HAP-1 (cell line): Measurements from ENCODE around the gene FAM131C.
A peak's percentile ranks its signal among the peaks of the same experiment; 100 is the strongest.
"Not testable (repeated sequence)": the region's sequence is repeated elsewhere in the genome, so short reads cannot be mapped to it uniquely, and the experiment has no call there.

Source experiments
- DNase-seq, 2 experiments: peaks; one replicate each; pipeline ENCODE4 v3.0.0-alpha.2; 2016 to 2020; ENCODE audit warnings: low spot score in 2 of 2
- H3K27me3 ChIP-seq: fragments of 250-450 bp; sonication (Bioruptor Pico); 2 replicates; pipeline ENCODE4 v1.5.1; 2020; ENCODE audit warnings: low read depth, mild to moderate bottlenecking, moderate library complexity
- H3K36me3 ChIP-seq: fragments of 250-450 bp; sonication (Bioruptor Pico); replicated peaks from 2 replicates; pipeline ENCODE4 v1.5.1; 2020; ENCODE audit warnings: mild to moderate bottlenecking
- H3K4me1 ChIP-seq: fragments of 250-450 bp; sonication (Bioruptor Pico); 2 replicates; pipeline ENCODE4 v1.5.1; 2020; ENCODE audit warnings: mild to moderate bottlenecking
- H3K4me3 ChIP-seq: fragments of 250-450 bp; sonication (Bioruptor Pico); 2 replicates; pipeline ENCODE4 v1.5.1; 2020; ENCODE audit warnings: mild to moderate bottlenecking, moderate library complexity
- H3K9me3 ChIP-seq: fragments of 250-450 bp; sonication (Bioruptor Pico); 2 replicates; pipeline ENCODE4 v1.5.1; 2020; ENCODE audit warnings: mild to moderate bottlenecking, moderate library complexity
- in situ Hi-C: fragments of 300-500 bp; cut with MboI; formaldehyde crosslinking; loops from 3 replicates; pipeline ENCODE4 v1.14.3; 2020; ENCODE audit warnings: low sequenced_read_pairs, inconsistent platforms, mixed read lengths

FAM131C gene

GRCh38 chr1:16042096-16042495 is 31.4 kb downstream of the FAM131C start:
- peak in 1 of 2 experiments; percentile 44 for DNase-seq
- in situ Hi-C loops = no loop called here
- H3K9me3 ChIP-seq = no peaks in the 10 kb centered on the region
- no peaks in the 10 kb centered on the region for H3K4me1 ChIP-seq
- H3K4me3 ChIP-seq = no peak overlapping the region
- H3K27me3 ChIP-seq = no peaks in the 10 kb centered on the region
- H3K36me3 ChIP-seq = no peaks in the 10 kb centered on the region

GRCh38 chr1:16041200-16041599 is 32.3 kb downstream of the FAM131C start:
- Histone ChIP-seq H3K27me3 (no peaks in the 10 kb centered on the region), H3K36me3 (no peaks in the 10 kb centered on the region), H3K4me1 (no peaks in the 10 kb centered on the region), H3K9me3 (no peaks in the 10 kb centered on the region), H3K4me3 (no peak overlapping the region)
- no peak for DNase-seq
- in situ Hi-C loops = no loop called here

DNA sequence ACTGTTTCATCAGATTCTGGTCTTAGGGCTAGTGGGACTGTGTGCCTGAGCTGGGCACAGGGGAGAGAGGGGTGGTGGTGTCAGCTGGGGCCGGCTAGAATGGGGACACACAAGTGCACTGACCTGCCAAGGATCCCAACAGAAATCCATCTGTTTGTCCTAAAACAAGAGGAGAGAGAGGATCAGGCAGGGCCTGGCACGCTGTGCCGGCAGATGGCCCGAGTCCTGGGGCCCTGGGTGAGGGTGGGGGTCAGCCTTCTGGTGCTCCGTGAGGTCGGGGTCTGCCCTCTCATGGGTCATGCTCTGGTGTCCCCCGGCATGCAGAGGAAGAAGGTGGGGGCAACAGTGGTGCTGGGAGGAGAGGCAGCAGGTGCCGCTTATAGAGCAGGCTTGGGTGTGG is 33.6 kb downstream of the FAM131C start:
- H3K9me3 ChIP-seq, H3K36me3 ChIP-seq, H3K27me3 ChIP-seq, H3K4me3 ChIP-seq, in situ Hi-C loops, H3K4me1 ChIP-seq, DNase-seq: not testable (repeated sequence)

- Histone ChIP-seq H3K4me1 (no peaks in the 10 kb centered on the region), H3K36me3 (no peaks in the 10 kb centered on the region), H3K4me3 (no peak overlapping the region), H3K27me3 (no peaks in the 10 kb centered on the region), H3K9me3 (no peaks in the 10 kb centered on the region)
- in situ Hi-C loops = no loop called here
- DNase-seq = no peak
Observed at GRCh38 chr1:16038620-16038912, 34.9 kb downstream of the FAM131C start.

GRCh38 chr1:16036461-16036860 is 37.0 kb downstream of the FAM131C start:
- H3K9me3 ChIP-seq, H3K27me3 ChIP-seq, DNase-seq, H3K4me3 ChIP-seq, H3K4me1 ChIP-seq, H3K36me3 ChIP-seq, in situ Hi-C loops: not testable (repeated sequence)

DNA sequence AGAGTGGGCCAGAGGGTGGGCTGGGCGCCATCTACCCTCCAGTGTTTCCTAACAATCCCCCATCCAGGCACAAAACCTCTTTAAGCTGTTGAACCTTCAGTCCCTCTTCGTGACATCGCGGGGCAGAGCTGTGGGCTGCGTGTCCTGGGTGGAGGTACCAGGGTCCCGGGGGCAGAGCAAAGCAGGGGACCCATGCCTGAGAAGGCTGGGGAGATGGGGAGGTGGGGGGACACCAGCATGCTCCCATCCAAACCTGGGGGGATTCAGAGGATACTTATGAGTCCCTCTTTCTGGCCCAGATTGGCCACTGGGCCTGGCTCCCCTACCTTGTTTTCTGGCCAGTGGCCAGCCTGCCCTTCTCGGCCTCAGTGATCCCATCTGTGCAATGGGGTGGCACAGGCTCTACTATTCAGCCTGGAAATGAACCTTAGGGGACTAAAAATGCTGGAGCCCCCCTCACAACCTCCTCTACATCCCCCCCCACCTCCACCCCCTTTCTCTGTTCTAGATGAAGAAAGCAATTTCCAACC is 40.3 kb downstream of the FAM131C start:
- H3K36me3 ChIP-seq, H3K27me3 ChIP-seq, DNase-seq, H3K4me1 ChIP-seq, H3K4me3 ChIP-seq, H3K9me3 ChIP-seq, in situ Hi-C loops: not testable (repeated sequence)

DNA sequence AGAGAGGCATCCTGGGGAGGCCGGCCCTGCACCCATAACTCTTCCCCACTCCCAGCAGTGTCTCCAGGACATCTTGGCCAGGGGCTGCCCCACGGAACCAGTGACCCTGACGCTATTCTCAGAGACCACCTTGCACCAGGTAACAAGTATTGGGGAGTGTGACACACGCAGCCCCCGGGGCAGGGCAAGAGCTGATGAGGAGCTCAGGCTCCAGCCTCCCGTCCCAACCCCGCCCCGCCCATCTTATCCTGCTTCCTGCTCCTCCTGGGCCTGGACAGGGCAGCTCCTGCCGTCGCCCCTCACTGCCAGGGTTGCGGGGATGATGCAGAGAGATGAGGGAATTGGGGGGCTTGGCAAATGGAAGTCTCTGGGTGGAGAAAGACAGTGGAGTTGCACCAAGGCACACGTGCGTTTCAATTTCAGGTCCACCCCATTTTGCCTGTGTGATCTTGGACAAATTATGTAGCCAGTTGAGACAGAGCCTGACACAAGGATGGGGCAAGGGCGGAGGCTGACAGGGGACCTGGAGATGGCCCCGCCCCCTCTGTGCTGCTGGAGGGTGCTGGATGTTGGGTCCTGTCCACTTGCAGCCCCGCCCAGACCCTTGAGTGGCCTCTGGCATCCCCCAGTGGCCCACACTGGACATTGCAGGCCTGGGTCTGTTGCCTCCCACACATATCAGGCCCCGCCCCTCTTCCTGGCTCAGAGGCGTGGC is 40.9 kb downstream of the FAM131C start:
- peak; percentile 87 to 96 for DNase-seq
- Histone ChIP-seq H3K4me1 (no peaks in the 10 kb centered on the region), H3K4me3 (no peak overlapping the region), H3K36me3 (no peaks in the 10 kb centered on the region), H3K27me3 (no peaks in the 10 kb centered on the region), H3K9me3 (no peaks in the 10 kb centered on the region)
- in situ Hi-C loops = no loop called here

DNA sequence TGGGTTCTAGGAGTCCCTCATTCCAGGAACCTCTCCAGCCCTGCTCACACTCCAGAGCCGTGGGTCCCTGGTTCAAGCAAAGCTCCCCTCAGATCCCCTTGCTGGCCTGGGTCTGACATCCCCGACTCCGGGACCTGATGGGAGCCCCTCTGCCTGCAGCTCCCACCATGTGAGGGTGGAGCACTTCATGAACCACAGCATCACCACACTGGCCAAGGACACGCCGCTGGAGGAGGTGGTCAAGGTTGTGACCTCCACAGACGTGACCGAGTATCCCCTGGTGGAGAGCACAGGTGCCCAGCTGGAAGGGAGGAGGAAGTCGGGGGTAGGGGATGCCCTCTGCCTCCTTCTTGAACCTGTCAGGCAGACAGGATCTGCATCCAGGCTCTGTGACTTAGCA is 41.9 kb downstream of the FAM131C start:
- no peak for DNase-seq
- no peaks in the 10 kb centered on the region for H3K9me3 ChIP-seq
- peaks cover 2% of the 10 kb centered on the region; the same call in 1 of the 2 replicates for H3K4me1 ChIP-seq
- no peaks in the 10 kb centered on the region for H3K27me3 ChIP-seq
- H3K4me3 ChIP-seq = no peak overlapping the region
- no peaks in the 10 kb centered on the region for H3K36me3 ChIP-seq
- in situ Hi-C loops = no loop called here

DNA sequence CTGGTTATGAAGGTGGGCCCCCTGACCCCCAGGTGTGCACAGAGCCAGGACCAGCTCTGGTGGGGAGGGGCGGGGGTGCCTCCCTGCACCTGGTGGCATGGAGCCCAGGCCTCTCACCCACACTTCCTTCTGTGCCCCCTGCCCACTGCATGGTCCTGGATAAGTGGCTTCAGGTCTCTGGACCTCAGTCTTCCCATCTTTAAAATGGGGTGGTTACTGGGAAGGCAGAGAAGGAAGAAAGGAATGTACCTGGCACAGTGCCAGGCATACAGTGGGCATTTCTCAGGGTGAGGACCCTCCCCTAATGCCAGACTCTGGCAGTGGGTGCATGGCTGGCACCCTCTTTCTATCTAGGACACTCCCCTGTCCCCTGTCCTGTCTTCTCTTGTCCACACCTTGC is 44.2 kb downstream of the FAM131C start:
- in situ Hi-C loops = no loop called here
- no peak overlapping the region for H3K4me3 ChIP-seq
- H3K27me3 ChIP-seq = no peaks in the 10 kb centered on the region
- no peak for DNase-seq
- no peaks in the 10 kb centered on the region for H3K36me3 ChIP-seq
- peaks cover 2% of the 10 kb centered on the region; the same call in 1 of the 2 replicates for H3K4me1 ChIP-seq
- no peaks in the 10 kb centered on the region for H3K9me3 ChIP-seq

DNA sequence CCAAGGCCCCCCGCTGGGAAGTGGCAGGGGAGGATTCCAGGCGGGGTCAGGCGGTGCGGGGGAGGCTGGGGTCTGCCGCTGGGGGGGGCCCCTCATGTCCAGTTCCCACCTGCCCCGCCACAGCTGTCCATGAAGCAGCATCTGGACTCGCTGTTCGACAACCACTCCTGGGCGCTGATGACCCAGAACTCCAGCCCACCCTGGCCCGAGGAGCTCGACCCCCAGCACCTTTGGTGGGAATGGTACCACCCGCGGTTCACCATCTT is 44.5 kb downstream of the FAM131C start:
- H3K27me3 ChIP-seq, in situ Hi-C loops, H3K4me3 ChIP-seq, H3K4me1 ChIP-seq, H3K36me3 ChIP-seq, H3K9me3 ChIP-seq, DNase-seq: not testable (repeated sequence)

DNA sequence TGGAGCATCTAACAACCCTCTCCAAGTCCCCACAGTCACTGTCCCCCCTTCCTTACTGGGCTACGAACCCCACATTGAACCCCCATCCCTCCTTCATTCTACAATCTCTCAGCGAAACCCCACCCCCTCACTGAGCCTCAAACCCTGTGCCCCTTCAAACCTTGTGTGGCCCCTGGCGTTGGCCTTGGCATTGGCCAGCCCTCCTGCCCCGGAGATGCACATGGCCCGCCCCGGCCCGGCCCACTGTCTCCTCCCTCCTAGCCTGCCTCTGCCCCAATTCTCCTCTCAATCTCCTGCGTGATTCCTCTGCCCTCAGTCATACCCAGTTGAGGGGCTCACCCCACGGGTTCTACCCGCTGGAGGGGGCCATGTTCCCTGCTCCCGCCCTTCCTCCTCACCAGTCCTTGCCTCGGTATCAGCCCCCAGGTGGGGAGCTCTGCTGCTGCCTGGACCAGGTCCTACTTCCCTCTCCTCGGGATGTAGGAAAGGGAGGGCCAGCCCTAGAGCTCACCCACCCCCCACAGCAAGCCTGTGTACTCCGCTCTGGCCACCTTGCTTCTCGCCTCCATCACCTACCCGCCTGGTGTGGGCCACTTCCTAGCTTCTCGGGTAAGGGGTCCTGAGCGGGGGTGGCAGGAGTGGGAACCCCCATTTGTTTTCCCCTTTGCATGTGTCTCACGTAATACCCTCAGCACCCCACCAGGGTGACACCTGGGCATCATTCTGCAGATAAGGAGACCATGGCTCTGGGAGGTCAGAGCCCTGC is 45.0 kb downstream of the FAM131C start:
- in situ Hi-C loops = no loop called here
- no peak for DNase-seq
- peaks cover 2% of the 10 kb centered on the region; the same call in 1 of the 2 replicates for H3K4me1 ChIP-seq
- H3K4me3 ChIP-seq = no peak overlapping the region
- no peaks in the 10 kb centered on the region for H3K36me3 ChIP-seq
- no peaks in the 10 kb centered on the region for H3K9me3 ChIP-seq
- H3K27me3 ChIP-seq = peaks cover 4% of the 10 kb centered on the region; the same call in 1 of the 2 replicates

DNA sequence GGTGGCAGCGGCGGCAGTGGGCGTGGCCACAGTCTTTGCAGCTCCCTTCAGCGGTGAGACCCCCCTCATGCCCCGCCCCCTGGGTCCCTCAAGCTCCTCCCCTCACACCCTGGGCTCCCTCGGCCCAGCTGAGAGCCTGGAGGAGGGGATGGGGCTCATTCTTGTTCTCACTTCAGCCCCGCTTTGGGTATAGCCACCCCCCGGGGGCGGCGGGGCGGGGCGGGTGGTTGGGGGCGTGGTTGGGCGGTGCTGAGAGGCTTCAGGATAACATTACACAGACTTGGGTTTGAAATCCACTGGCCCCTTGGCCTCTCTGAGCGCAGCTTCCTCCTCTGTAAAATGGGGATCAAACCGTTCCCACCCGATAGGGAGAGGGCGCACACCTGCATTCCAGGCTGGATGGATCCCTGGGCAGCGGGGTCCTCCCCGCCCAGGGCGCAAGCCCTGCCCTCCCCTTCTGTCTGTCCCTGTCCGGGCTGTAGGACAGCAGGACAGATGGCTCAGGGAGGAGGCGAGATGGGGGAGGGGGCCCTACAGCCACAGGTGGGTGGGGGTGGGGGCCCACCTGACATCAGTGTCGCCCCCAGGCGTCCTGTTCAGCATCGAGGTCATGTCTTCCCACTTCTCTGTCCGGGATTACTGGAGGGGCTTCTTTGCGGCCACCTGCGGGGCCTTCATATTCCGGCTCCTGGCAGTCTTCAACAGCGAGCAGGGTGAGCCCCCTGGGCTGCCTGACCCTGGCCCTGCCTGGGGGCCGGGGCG is 46.5 kb downstream of the FAM131C start:
- H3K9me3 ChIP-seq = no peaks in the 10 kb centered on the region
- peaks cover 7% of the 10 kb centered on the region for H3K27me3 ChIP-seq
- H3K36me3 ChIP-seq = no peaks in the 10 kb centered on the region
- peaks cover 2% of the 10 kb centered on the region; the same call in 1 of the 2 replicates for H3K4me1 ChIP-seq
- DNase-seq = peak; percentile 57 to 91
- no peak overlapping the region for H3K4me3 ChIP-seq
- in situ Hi-C loops = no loop called here

- in situ Hi-C loops, DNase-seq, H3K4me3 ChIP-seq, H3K36me3 ChIP-seq, H3K4me1 ChIP-seq, H3K27me3 ChIP-seq, H3K9me3 ChIP-seq: not testable (repeated sequence)
Observed at GRCh38 chr1:16026302-16026701, 47.1 kb downstream of the FAM131C start.

DNA sequence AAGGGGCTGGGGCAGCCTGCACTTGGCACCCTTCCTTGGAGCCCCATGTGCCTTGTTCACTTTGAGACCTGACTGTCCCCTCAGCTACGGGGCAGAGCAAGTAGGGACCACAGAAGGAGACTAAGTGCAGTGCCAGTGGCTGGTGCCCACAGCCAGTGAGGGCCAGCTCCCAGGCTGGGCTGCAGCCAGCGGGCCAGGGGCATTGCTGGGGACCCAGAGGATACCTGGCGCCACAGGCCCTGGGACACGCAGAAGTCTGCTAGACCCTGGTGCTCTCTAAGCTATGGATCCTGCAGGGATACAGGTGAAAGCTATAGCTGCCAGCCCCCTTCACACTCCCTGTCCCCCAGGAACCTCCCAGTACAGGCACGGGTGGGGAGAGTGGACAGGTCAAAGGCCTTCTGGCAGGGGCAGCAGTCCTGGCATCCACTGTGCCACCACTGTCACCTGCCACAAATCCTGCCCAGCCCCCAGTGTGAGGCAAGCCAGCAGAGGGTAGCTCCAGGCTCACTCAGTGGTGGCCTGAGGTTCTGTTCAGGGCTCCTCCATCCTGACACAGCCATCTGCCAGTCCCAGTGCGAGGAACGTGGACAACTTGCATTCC is 50.3 kb downstream of the FAM131C start:
- DNase-seq = no peak
- in situ Hi-C loops = no loop called here
- no peaks in the 10 kb centered on the region for H3K9me3 ChIP-seq
- no peak overlapping the region for H3K4me3 ChIP-seq
- H3K36me3 ChIP-seq = no peaks in the 10 kb centered on the region
- H3K27me3 ChIP-seq = peaks cover 10% of the 10 kb centered on the region
- peaks cover 2% of the 10 kb centered on the region; the same call in 1 of the 2 replicates for H3K4me1 ChIP-seq
